CD4-positive, alpha-beta T cell (primary cell): ENCODE data around the gene SPACA4. TPM values are rescaled to one million over a fixed set of nuclear protein-coding genes. Genes with fewer than 3 reads are reported as not detected.

Source experiments
- ATAC-seq: fragments of 200-7000 bp; cut with Tn5 transposase; one replicate; pipeline ENCODE4 v1.10.0; 2022; ENCODE audit warnings: mild to moderate bottlenecking; ENCODE audit not compliant: poor library complexity
- CTCF ChIA-PET: fragments of 350-600 bp; sonication (Branson Sonifier 250); formaldehyde crosslinking; loops from one replicate; lab custom pipeline; 2021; ENCODE audit warnings: antibody characterized with exemption, inconsistent platforms; lab: Charles Lee
- POLR2A ChIA-PET: fragments of 350-600 bp; sonication (Branson Sonifier 250); formaldehyde crosslinking; loops from one replicate; lab custom pipeline; 2021; ENCODE audit warnings: antibody characterized with exemption, inconsistent platforms; lab: Charles Lee
- DNase-seq, 14 experiments: peaks; one replicate each; pipeline ENCODE4 v3.0.0-alpha.2; 2013 to 2020; ENCODE audit warnings: mixed read lengths in 2 of 14
- H3K27ac ChIP-seq, 2 donors: one replicate each; pipeline versions ENCODE4 v1.5.1 to v1.7.0; 2013; ENCODE audit warnings: low read length in 2 of 2, low read depth in 1 of 2, mild to moderate bottlenecking in 1 of 2
- H3K27me3 ChIP-seq, 2 experiments: 1 replicate in 1 of 2; 2 replicates in 1 of 2; pipeline versions ENCODE4 v1.6.1 to v1.7.0; 2013; ENCODE audit warnings: low read length in 2 of 2, control low read depth in 1 of 2, mild to moderate bottlenecking in 1 of 2, moderate library complexity in 1 of 2; ENCODE audit not compliant: insufficient read depth in 2 of 2, control insufficient read depth in 1 of 2
- H3K36me3 ChIP-seq: one replicate; pipeline ENCODE4 v1.6.1; 2013; ENCODE audit warnings: low read length, control low read depth; ENCODE audit not compliant: insufficient read depth
- H3K4me1 ChIP-seq: one replicate; pipeline ENCODE4 v1.6.1; 2013; ENCODE audit warnings: low read length, control low read depth; ENCODE audit not compliant: insufficient read depth
- H3K4me3 ChIP-seq: one replicate; pipeline ENCODE4 v1.5.1; 2013; ENCODE audit warnings: mild to moderate bottlenecking, low read length, moderate library complexity
- H3K9me3 ChIP-seq, 2 experiments: 1 replicate in 1 of 2; 2 replicates in 1 of 2; pipeline versions ENCODE4 v1.6.1 to v1.7.0; 2013; ENCODE audit warnings: low read length in 2 of 2, mild to moderate bottlenecking in 2 of 2, control low read depth in 1 of 2, moderate library complexity in 1 of 2; ENCODE audit not compliant: control insufficient read depth in 1 of 2, insufficient read depth in 1 of 2
- H3K27ac Mint-ChIP-seq: one replicate; pipeline ENCODE4 v1.8.0; 2020; ENCODE audit warnings: mixed read lengths
- H3K27me3 Mint-ChIP-seq: one replicate; pipeline ENCODE4 v1.8.0; 2021; ENCODE audit warnings: mixed read lengths
- H3K36me3 Mint-ChIP-seq: one replicate; pipeline ENCODE4 v1.8.0; 2021; ENCODE audit warnings: low read depth, mixed read lengths
- H3K4me1 Mint-ChIP-seq: one replicate; pipeline ENCODE4 v1.8.0; 2021; ENCODE audit warnings: low read depth, mixed read lengths
- H3K4me3 Mint-ChIP-seq: one replicate; pipeline ENCODE4 v1.8.0; 2020; ENCODE audit warnings: mild to moderate bottlenecking, mixed read lengths
- H3K9me3 Mint-ChIP-seq: one replicate; pipeline ENCODE4 v1.8.0; 2020; ENCODE audit warnings: mixed read lengths
- CTCF ChIP-seq: fragments of 200-600 bp; IDR thresholded peaks from one replicate; pipeline ENCODE4 v1.8.0; 2022; ENCODE audit warnings: antibody characterized with exemption, mild to moderate bottlenecking
- intact Hi-C, 2 experiments: fragments of 100-400 bp; cut with DNase I in 1 of 2; cut with micrococcal nuclease in 1 of 2; formaldehyde crosslinking; loops; one replicate each; pipeline versions ENCODE4 v1.15.1 to v1.9.0; 2023 to 2025; cut with DNase I, micrococcal nuclease
- total RNA-seq, 174 experiments: library from RNA in 2 of 174; stranded (reverse) in 2 of 174; gene quantifications; one replicate each; pipeline ENCODE4 v1.2.3 and lab custom pipeline; 2021 to 2026

The SPACA4 gene
- total RNA-seq, 2 experiments from 2014 or later: not detected

GRCh38 chr19:48560095-48560530 is 46.4 kb upstream of the SPACA4 start:
- POLR2A ChIA-PET: no interaction called here
- peaks cover 14% of the 10 kb centered on the region for H3K27me3 Mint-ChIP-seq
- peak in 2 of 14 experiments; percentile 8 to 18 for DNase-seq
- Histone ChIP-seq H3K36me3 (no peaks in the 10 kb centered on the region), H3K4me1 (peaks cover 5% of the 10 kb centered on the region), H3K27ac (no peak overlapping the region), H3K4me3 (no peak overlapping the region), H3K9me3 (no peaks in the 10 kb centered on the region), H3K27me3 (peaks cover 0 to 7% of the 10 kb centered on the region in 2 experiments)
- intact Hi-C loops: no loop called here
- H3K36me3 Mint-ChIP-seq: no peaks in the 10 kb centered on the region
- CTCF ChIA-PET: interaction anchor here (0.7 kb wide), 1 partner anchor 23 kb away, joined by 3 read pairs; no protein-coding TSS in a partner anchor
- ATAC-seq: no peak
- no peaks in the 10 kb centered on the region for H3K4me1 Mint-ChIP-seq
- H3K4me3 Mint-ChIP-seq: no peak overlapping the region
- no peak overlapping the region for H3K27ac Mint-ChIP-seq
- no peaks in the 10 kb centered on the region for H3K9me3 Mint-ChIP-seq
- no peak for TF ChIP-seq CTCF

- Mint-ChIP-seq H3K4me1 (no peaks in the 10 kb centered on the region), H3K27me3 (peaks cover 8% of the 10 kb centered on the region), H3K9me3 (no peaks in the 10 kb centered on the region), H3K36me3 (no peaks in the 10 kb centered on the region), H3K27ac (no peak overlapping the region), H3K4me3 (no peak overlapping the region)
- DNase-seq (no peak), ATAC-seq (no peak)
- Histone ChIP-seq H3K36me3 (no peaks in the 10 kb centered on the region), H3K27me3 (peaks cover 0 to 7% of the 10 kb centered on the region in 2 experiments), H3K4me3 (no peak overlapping the region), H3K9me3 (no peaks in the 10 kb centered on the region), H3K4me1 (peaks cover 5% of the 10 kb centered on the region), H3K27ac (no peak overlapping the region)
- no peak for TF ChIP-seq CTCF
- intact Hi-C loops: no loop called here
- ChIA-PET POLR2A (no interaction called here), CTCF (no interaction called here)
These were observed 45.1 kb upstream of the SPACA4 start for GRCh38 chr19:48561412-48561811.

GRCh38 chr19:48565090-48565489 is 41.5 kb upstream of the SPACA4 start:
- Histone ChIP-seq H3K36me3 (no peaks in the 10 kb centered on the region), H3K9me3 (no peaks in the 10 kb centered on the region), H3K4me1 (no peaks in the 10 kb centered on the region), H3K27ac (no peak overlapping the region), H3K27me3 (peaks cover 0 to 5% of the 10 kb centered on the region in 2 experiments), H3K4me3 (no peak overlapping the region)
- intact Hi-C loops: no loop called here
- no peaks in the 10 kb centered on the region for H3K36me3 Mint-ChIP-seq
- POLR2A ChIA-PET: no interaction called here
- TF ChIP-seq CTCF: no peak
- H3K4me1 Mint-ChIP-seq: no peaks in the 10 kb centered on the region
- ATAC-seq (no peak), DNase-seq (no peak)
- no peak overlapping the region for H3K27ac Mint-ChIP-seq
- H3K4me3 Mint-ChIP-seq: no peak overlapping the region
- H3K9me3 Mint-ChIP-seq: no peaks in the 10 kb centered on the region
- H3K27me3 Mint-ChIP-seq: peaks cover 12% of the 10 kb centered on the region
- CTCF ChIA-PET: no interaction called here
